Tibial nerve (tissue), 4 donors: Measurements from ENCODE around the gene NEGR1.

ENCODE experiments used
- EP300 ChIP-seq, 2 donors: sonication (generic); formaldehyde crosslinking; IDR thresholded peaks; one replicate each; pipeline ENCODE4 v1.6.1; 2017; ENCODE audit warnings: antibody characterized with exemption in 2 of 2, mild to moderate bottlenecking in 1 of 2
- POLR2A ChIP-seq, 2 donors: fragments of 450-650 bp; IDR thresholded peaks; one replicate each; pipeline ENCODE4 v1.6.1; 2017; ENCODE audit warnings: antibody characterized with exemption in 2 of 2, mild to moderate bottlenecking in 2 of 2, moderate library complexity in 2 of 2
- TF ChIP-seq, protein P1 (sequence below), 5 experiments: fragments of 200-600 bp in 3 of 5; fragments of 450-650 bp in 2 of 5; sonication (generic) in 3 of 5; IDR thresholded peaks; one replicate each; pipeline ENCODE4 v1.5.1; 2016 to 2019; ENCODE audit warnings: antibody characterized with exemption in 5 of 5, mild to moderate bottlenecking in 3 of 5, moderate library complexity in 2 of 5

DNA sequence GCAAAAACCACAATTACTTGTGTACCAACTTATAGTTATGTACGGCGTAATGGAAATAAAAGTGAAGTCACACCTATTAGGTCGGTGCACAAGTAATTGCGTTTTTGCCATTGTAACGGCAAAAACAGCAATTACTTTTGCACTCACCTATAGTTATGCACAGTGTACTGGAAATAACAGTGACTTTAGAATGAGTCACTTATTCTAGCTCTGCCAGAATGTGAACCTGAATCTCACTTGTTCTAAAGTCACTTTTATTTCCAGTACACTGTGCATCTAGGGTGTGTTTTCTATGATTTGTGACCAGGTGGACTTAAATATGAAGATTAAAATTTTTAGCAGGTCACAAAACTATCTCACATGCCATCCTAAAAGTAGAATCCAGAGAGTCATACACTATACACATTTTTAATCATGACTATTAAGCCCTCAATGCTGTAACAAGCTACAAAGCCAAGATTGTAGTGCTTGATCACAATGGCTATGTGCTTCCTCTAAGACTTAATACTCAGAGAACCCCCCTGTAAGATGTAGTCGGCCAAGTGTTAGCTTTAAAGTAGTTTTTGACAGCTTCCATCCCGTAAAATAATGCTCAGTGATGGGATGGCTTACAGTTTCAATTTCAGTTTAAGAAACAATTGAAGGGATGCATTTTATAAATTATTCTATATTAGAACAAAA lies 218.8 kb downstream of the NEGR1 start:
- TF ChIP-seq, protein P1, sequence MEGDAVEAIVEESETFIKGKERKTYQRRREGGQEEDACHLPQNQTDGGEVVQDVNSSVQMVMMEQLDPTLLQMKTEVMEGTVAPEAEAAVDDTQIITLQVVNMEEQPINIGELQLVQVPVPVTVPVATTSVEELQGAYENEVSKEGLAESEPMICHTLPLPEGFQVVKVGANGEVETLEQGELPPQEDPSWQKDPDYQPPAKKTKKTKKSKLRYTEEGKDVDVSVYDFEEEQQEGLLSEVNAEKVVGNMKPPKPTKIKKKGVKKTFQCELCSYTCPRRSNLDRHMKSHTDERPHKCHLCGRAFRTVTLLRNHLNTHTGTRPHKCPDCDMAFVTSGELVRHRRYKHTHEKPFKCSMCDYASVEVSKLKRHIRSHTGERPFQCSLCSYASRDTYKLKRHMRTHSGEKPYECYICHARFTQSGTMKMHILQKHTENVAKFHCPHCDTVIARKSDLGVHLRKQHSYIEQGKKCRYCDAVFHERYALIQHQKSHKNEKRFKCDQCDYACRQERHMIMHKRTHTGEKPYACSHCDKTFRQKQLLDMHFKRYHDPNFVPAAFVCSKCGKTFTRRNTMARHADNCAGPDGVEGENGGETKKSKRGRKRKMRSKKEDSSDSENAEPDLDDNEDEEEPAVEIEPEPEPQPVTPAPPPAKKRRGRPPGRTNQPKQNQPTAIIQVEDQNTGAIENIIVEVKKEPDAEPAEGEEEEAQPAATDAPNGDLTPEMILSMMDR (IDR thresholded peaks at IDR 0.05) = no peak
- TF ChIP-seq EP300 (IDR thresholded peaks at IDR 0.05) (no peak), POLR2A (IDR thresholded peaks at IDR 0.05) (no peak)
